GM18951 (cell line): ENCODE results near the gene DNAH2.

Experiments used
- POLR2A ChIP-seq: IDR thresholded peaks from 4 replicates; pipeline ENCODE4 v1.6.1; 2011; ENCODE audit warnings: mild to moderate bottlenecking; ENCODE audit not compliant: insufficient read length, insufficient read depth; ENCODE audit errors: extremely low read depth
- in situ Hi-C: fragments of 300-500 bp; cut with MboI; formaldehyde crosslinking; loops from one replicate; pipeline ENCODE4 v1.12.0; 2022; ENCODE audit warnings: low sequenced_read_pairs, mixed read lengths, inconsistent platforms; ENCODE audit not compliant: unreplicated experiment

The DNAH2 gene

DNA sequence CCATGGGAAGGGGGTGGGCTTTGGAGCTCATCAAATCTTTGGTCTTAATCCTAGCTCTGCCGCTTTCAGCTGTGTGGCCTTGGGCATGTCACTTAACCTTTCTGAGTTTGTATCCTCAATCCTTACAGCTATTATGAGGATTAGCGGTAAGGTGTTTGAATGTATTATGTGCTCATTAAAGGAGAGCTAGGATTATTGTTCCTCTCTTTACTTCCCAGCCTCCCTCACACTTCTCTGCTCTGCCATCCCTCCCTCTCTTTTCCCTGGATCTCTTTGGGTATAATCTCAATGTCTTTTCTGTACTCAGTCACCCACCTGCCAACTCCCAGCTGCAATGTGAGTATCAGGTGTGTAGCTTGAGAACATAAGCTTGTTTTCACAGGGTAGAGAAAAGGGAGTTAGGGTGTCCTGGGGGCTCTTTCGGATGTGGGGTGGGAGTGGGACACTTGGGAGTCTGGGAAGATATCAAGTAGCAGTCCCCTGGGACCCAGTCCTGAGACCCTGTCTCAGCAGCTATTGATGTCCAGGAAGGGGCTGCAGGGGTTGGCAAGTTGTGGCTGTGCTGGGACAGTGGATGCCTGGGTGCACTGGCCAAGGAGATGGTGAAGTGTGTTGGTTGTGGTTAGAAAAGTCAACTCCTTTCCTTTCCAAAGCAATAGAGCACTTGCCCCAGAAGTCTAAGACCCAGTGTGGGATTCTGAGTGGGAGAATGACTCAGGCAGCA is 10.8 kb upstream of the DNAH2 start:
- in situ Hi-C loops = no loop called here
- no peak for TF ChIP-seq POLR2A

GRCh38 chr17:7707446-7707845 is 10.1 kb upstream of the DNAH2 start:
- TF ChIP-seq POLR2A = no peak
- in situ Hi-C loops = no loop called here

- in situ Hi-C loops = no loop called here
- no peak for TF ChIP-seq POLR2A
Observed at GRCh38 chr17:7707858-7708750, 9.4 kb upstream of the DNAH2 start.

DNA sequence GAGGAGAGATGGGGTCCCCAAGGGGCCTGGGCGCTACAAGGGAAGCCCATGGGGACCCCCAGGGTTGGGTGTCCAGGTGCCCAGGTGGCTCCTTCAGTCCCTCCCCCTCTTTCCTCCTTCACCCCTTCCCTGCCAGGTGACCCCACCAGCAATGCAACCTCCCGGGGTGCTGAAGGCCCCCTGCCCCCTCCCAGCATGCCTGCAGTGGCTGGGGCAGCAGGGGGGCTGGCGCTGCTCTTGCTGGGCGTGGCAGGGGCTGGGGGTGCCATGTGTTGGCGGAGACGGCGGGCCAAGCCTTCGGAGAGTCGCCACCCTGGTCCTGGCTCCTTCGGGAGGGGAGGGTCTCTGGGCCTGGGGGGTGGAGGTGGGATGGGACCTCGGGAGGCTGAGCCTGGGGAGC is 8.5 kb upstream of the DNAH2 start:
- in situ Hi-C loops = no loop called here
- TF ChIP-seq POLR2A = no peak

DNA sequence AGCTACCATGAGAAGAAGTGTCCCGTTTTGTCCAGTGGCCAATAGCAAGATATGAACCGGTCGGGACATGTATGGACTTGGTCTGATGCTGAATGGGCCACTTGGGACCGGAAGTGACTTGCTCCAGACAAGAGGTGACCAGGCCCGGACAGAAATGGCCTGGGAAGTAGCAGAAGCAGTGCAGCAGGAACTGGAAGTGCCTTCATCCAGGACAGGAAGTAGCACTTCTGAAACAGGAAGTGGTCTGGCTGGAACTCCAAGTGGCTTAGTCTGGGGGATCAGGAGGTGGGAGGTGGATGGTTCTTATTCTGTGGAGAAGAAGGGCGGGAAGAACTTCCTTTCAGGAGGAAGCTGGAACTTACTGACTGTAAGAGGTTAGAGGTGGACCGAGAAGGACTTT is 7.2 kb upstream of the DNAH2 start:
- in situ Hi-C loops = no loop called here
- TF ChIP-seq POLR2A = no peak

GRCh38 chr17:7711051-7711755 is 6.3 kb upstream of the DNAH2 start:
- no peak for TF ChIP-seq POLR2A
- in situ Hi-C loops = no loop called here

GRCh38 chr17:7712111-7712771 is 5.3 kb upstream of the DNAH2 start:
- TF ChIP-seq POLR2A = no peak
- in situ Hi-C loops = no loop called here

DNA sequence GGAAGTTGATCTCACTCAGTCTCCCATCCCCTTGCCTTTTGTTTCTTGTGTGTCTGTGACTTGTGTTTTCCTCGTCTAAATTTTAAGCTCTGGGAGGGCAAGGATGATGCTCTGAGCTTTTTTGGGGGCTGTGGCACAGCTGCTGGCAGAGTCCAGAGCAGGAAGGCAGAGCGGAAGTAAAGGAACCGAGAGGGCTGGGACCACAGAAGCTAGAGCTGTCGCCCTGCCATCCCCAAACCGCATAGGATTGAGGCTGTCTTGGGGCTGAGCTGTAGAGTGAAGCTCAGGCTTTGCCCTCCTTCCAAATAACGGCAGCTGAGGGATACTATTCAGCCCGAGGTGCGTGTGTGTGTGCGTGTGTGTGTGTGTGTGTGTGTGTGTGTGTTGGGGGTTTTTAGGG is 3.8 kb upstream of the DNAH2 start:
- in situ Hi-C loops = no loop called here
- TF ChIP-seq POLR2A = no peak

DNA sequence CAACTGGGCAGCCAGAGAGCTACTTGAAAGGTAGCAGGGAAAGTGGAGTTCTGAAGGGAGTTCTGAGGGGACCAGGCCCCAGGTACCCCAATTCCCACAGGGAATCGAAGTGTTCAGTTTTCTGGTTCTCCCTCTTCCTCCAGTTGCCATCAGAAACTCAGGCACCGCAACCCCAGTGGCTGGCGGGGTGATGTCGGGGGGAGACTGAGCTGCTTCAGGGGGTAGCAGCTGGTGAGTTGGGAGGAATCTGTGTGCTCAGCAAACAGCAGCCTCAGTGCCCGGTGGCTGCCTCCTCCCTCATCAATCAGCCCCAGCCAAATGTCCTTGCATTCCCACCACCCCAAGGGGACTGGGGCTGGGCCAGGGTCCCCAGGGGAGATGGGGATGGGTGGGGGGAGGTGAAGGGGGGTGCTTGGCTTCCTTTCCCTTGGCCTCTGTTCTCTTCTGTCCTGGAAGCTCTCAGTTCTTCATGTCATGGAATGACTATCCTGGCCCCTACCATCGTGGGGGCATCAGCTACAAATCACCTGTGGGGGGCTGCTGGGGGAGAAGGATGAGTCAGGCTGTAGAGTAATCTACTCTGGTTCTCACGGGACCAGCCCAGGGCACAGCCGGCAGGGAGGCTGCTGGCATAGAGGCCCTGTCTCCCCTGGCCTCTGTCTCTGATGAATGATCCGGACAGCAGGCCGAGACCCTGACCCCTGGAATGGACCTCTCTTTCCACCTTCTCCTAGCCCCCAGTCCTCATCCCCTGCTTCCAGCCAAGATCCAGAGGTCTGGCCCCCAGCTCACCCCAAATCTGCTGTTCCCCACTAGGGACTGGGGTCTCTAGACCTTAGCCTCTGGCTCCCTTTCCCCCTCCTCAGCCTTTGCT is 2.6 kb upstream of the DNAH2 start:
- TF ChIP-seq POLR2A = no peak
- in situ Hi-C loops = loop anchor here (5.0 kb wide), 1 partner anchor 58 kb away; no protein-coding TSS in a partner anchor

- in situ Hi-C loops = loop anchor here (5.0 kb wide), 1 partner anchor 59 kb away; no protein-coding TSS in a partner anchor
- no peak for TF ChIP-seq POLR2A
Observed at GRCh38 chr17:7715936-7716886, 1.3 kb upstream of the DNAH2 start.

GRCh38 chr17:7717756-7718350 is 309 bp downstream of the DNAH2 start:
- in situ Hi-C loops = loop anchor here (5.0 kb wide), 1 partner anchor 61 kb away; no protein-coding TSS in a partner anchor
- TF ChIP-seq POLR2A = no peak

DNA sequence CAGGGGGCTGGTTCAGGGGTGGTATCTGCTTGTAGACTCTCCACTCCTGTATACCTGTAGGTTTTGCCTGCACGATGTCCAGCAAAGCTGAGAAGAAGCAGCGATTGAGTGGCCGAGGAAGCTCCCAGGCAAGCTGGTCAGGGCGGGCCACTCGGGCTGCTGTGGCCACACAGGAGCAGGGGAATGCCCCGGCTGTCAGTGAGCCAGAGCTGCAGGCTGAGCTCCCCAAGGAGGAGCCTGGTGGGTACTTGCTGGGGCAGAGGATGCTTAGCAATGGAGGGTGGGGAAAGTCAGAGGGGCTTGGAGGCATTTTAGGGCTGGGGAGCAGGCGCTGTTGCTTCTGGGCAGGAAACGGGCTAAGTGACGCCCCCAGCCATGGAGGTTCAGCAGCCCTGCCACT is 2.1 kb downstream of the DNAH2 start:
- no peak for TF ChIP-seq POLR2A
- in situ Hi-C loops = loop anchor here (5.0 kb wide), 1 partner anchor 62 kb away; no protein-coding TSS in a partner anchor
